Loucy (cell line): Measurements from ENCODE around the gene PKD1.
"Not testable (repeated sequence)": the region's sequence is repeated elsewhere in the genome, so short reads cannot be mapped to it uniquely, and the experiment has no call there.

Experiments used
- EZH2phosphoT487 ChIP-seq: fragments of 200-600 bp; IDR thresholded peaks from 2 replicates; pipeline ENCODE4 v1.6.1; 2018; ENCODE audit warnings: antibody characterized with exemption, mild to moderate bottlenecking, moderate library complexity, borderline replicate concordance
- TF ChIP-seq, protein P1 (sequence below): fragments of 200-600 bp; sonication (generic); conservative IDR thresholded peaks from 2 replicates; pipeline ENCODE4 v1.5.1; 2014; ENCODE audit warnings: mild to moderate bottlenecking, antibody characterized with exemption, low read length

DNA sequence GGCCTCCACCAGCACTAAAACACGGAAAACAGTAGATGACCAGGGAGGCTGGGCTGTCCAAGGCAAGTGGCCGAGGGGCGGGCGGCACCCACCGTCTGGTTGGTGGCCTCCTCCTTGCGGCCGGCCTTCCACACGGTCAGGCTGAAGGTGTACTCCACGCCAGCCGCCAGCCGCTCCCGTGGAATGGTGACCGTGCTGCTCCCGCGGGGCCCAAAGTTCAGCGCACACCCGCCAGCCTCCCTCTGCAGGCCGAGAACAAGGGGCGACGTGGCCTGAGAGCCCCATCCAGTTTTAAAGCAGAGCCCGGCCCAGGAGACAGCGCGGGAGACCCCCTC is 27.9 kb downstream of the PKD1 start:
- TF ChIP-seq, protein P1, sequence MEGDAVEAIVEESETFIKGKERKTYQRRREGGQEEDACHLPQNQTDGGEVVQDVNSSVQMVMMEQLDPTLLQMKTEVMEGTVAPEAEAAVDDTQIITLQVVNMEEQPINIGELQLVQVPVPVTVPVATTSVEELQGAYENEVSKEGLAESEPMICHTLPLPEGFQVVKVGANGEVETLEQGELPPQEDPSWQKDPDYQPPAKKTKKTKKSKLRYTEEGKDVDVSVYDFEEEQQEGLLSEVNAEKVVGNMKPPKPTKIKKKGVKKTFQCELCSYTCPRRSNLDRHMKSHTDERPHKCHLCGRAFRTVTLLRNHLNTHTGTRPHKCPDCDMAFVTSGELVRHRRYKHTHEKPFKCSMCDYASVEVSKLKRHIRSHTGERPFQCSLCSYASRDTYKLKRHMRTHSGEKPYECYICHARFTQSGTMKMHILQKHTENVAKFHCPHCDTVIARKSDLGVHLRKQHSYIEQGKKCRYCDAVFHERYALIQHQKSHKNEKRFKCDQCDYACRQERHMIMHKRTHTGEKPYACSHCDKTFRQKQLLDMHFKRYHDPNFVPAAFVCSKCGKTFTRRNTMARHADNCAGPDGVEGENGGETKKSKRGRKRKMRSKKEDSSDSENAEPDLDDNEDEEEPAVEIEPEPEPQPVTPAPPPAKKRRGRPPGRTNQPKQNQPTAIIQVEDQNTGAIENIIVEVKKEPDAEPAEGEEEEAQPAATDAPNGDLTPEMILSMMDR, result not testable (repeated sequence)
- TF ChIP-seq EZH2phosphoT487, result not testable (repeated sequence)
